ENCODE data around the gene RNF43. TPM values are rescaled to one million over a fixed set of nuclear protein-coding genes. Genes with fewer than 3 reads are reported as not detected.

The RNF43 gene
- total and polyA plus RNA-seq, 2 of the 13 experiments (the other 11 are each of a cell fraction or from before 2014, with no cell fraction given) = 31.0 to 53.4 TPM

- no peak for TF ChIP-seq FUBP1 (CRISPR knock-in tag; IDR thresholded peaks at IDR 0.05; ENCODE audit: borderline replicate concordance)
- peak; percentile 83; the same call in 1 of the 2 replicates for TF ChIP-seq KLF9 (CRISPR knock-in tag; IDR thresholded peaks at IDR 0.05; ENCODE audit: low read depth)
- TF ChIP-seq RNF219 (CRISPR knock-in tag; IDR thresholded peaks at IDR 0.05) = no peak
- peak; percentile 53; the same call in 1 of the 2 replicates for TF ChIP-seq ZHX2 (IDR thresholded peaks at IDR 0.05; ENCODE audit: low read depth)
- TF ChIP-seq ZHX2 (CRISPR knock-in tag; IDR thresholded peaks at IDR 0.05; ENCODE audit: borderline replicate concordance) = 0 out of 2 replicates have a peak, but pooled peaks have one; percentile 71
- TF ChIP-seq, protein P1, sequence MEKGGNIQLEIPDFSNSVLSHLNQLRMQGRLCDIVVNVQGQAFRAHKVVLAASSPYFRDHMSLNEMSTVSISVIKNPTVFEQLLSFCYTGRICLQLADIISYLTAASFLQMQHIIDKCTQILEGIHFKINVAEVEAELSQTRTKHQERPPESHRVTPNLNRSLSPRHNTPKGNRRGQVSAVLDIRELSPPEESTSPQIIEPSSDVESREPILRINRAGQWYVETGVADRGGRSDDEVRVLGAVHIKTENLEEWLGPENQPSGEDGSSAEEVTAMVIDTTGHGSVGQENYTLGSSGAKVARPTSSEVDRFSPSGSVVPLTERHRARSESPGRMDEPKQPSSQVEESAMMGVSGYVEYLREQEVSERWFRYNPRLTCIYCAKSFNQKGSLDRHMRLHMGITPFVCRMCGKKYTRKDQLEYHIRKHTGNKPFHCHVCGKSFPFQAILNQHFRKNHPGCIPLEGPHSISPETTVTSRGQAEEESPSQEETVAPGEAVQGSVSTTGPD (CRISPR knock-in tag; IDR thresholded peaks at IDR 0.05) = peak; percentile 50; the same call in 1 of the 2 replicates
- TF ChIP-seq CBX1 (IDR thresholded peaks at IDR 0.05; ENCODE audit: low read depth) = no peak
- no peak for TF ChIP-seq ZNF558 (CRISPR knock-in tag; IDR thresholded peaks at IDR 0.05; ENCODE audit: borderline replicate concordance)
- TF ChIP-seq, protein P2, sequence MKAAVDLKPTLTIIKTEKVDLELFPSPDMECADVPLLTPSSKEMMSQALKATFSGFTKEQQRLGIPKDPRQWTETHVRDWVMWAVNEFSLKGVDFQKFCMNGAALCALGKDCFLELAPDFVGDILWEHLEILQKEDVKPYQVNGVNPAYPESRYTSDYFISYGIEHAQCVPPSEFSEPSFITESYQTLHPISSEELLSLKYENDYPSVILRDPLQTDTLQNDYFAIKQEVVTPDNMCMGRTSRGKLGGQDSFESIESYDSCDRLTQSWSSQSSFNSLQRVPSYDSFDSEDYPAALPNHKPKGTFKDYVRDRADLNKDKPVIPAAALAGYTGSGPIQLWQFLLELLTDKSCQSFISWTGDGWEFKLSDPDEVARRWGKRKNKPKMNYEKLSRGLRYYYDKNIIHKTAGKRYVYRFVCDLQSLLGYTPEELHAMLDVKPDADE (CRISPR knock-in tag; IDR thresholded peaks at IDR 0.05) = no peak
- 0 out of 2 replicates have a peak, but pooled peaks have one; percentile 62 for TF ChIP-seq ZNF569 (CRISPR knock-in tag; IDR thresholded peaks at IDR 0.05; ENCODE audit: borderline replicate concordance)
- TF ChIP-seq MED8 (CRISPR knock-in tag; IDR thresholded peaks at IDR 0.05; ENCODE audit: insufficient replicate concordance) = peak; percentile 52
- no peak for TF ChIP-seq ZNF850 (CRISPR knock-in tag; conservative IDR thresholded peaks at IDR 0.05)
- peak; percentile 80 for TF ChIP-seq MIER2 (CRISPR knock-in tag; IDR thresholded peaks at IDR 0.05)
- TF ChIP-seq TCF7 (IDR thresholded peaks at IDR 0.05; ENCODE audit: low read depth) = peak; percentile 62; the same call in 1 of the 2 replicates
- no peak for TF ChIP-seq SNRNP70 (IDR thresholded peaks at IDR 0.05; ENCODE audit: low read depth, low read length)
These were observed at the start of gene RNF43 (continued) for GRCh38 chr17:58417300-58418092.
